HepG2 (cell line): ENCODE measurements around the gene ERC1. TPM values are rescaled to one million over a fixed set of nuclear protein-coding genes. Genes with fewer than 3 reads are reported as not detected.

Experiments
- ATAC-seq: fragments of 200-7000 bp; cut with Tn5 transposase; 3 replicates; pipeline ENCODE4 v1.9.1; 2020; ENCODE audit warnings: mild to moderate bottlenecking, moderate library complexity
- BruUV-seq: library from RNA; stranded (reverse); fragments of 400-500 nt; replicated peaks from 2 replicates; lab custom pipeline; 2021; lab: Mats Ljungman, UMichigan
- CTCF ChIA-PET: fragments of 300-600 bp; formaldehyde crosslinking; extraction: SDS; loops from one replicate; lab custom pipeline; 2021; ENCODE audit warnings: low total read pairs, inconsistent platforms, low intra/inter-chr PET ratio; lab: Yijun Ruan, JAX
- POLR2A ChIA-PET: fragments of 350-600 bp; sonication (Branson Sonifier 250); formaldehyde crosslinking; loops from one replicate; lab custom pipeline; 2020; ENCODE audit warnings: antibody characterized with exemption, inconsistent platforms; lab: Yijun Ruan, JAX
- DNase-seq: peaks from one replicate; pipeline ENCODE4 v3.0.0-alpha.2; 2015; ENCODE audit warnings: low spot score
- FAIRE-seq: peaks from 3 replicates; lab custom pipeline; 2011; peaks lifted over from hg19 to GRCh38; lab: Jason Lieb, UNC
- H2AFZ ChIP-seq: one replicate; pipeline ENCODE4 v1.6.1; 2011; ENCODE audit warnings: low read length, inconsistent platforms
- H3K27ac ChIP-seq: fragments of 300-600 bp; 3 replicates; pipeline ENCODE4 v1.8.0; 2011; ENCODE audit warnings: mixed run types, mild to moderate bottlenecking, mixed read lengths, low read length, inconsistent platforms; ENCODE audit not compliant: insufficient read depth; ENCODE audit errors: extremely low read length
- H3K27me3 ChIP-seq, 2 experiments: fragments of 200-600 bp in 1 of 2; 2 replicates in 1 of 2; 3 replicates in 1 of 2; pipeline versions ENCODE4 v1.6.0 to v1.8.0; 2011; ENCODE audit warnings: low read length in 2 of 2, mild to moderate bottlenecking in 2 of 2, moderate library complexity in 2 of 2, inconsistent platforms in 1 of 2; ENCODE audit not compliant: insufficient read depth in 2 of 2, control insufficient read depth in 1 of 2
- H3K36me3 ChIP-seq, 2 experiments: fragments of 200-600 bp in 1 of 2; replicated peaks in 1 of 2; 2 replicates in 1 of 2; 3 replicates in 1 of 2; pipeline versions ENCODE4 v1.5.1 to v1.8.0; 2011; ENCODE audit warnings: low read length in 2 of 2, inconsistent platforms in 1 of 2; ENCODE audit not compliant: insufficient read depth in 2 of 2, control insufficient read depth in 1 of 2
- H3K4me1 ChIP-seq: 2 replicates; pipeline ENCODE4 v1.5.1; 2012; ENCODE audit warnings: low read length, inconsistent platforms; ENCODE audit not compliant: insufficient read depth
- H3K4me2 ChIP-seq: 2 replicates; pipeline ENCODE4 v1.6.0; 2011; ENCODE audit warnings: low read depth, low read length, inconsistent platforms
- H3K4me3 ChIP-seq, 3 experiments: fragments of 200-600 bp in 1 of 3; sonication (generic), shearing (Covaris generic) in 1 of 3; replicated peaks in 1 of 3; 2 replicates each; pipeline ENCODE4 v1.5.1; 2011 to 2016; ENCODE audit warnings: low read length in 3 of 3, inconsistent platforms in 2 of 3, low read depth in 2 of 3, mild to moderate bottlenecking in 2 of 3, control low read depth in 1 of 3, mixed read lengths in 1 of 3; ENCODE audit not compliant: insufficient read depth in 1 of 3
- H3K79me2 ChIP-seq: one replicate; pipeline ENCODE4 v1.6.1; 2011; ENCODE audit warnings: low read length, inconsistent platforms; ENCODE audit not compliant: insufficient read depth
- H3K9ac ChIP-seq: 2 replicates; pipeline ENCODE4 v1.6.0; 2011; ENCODE audit warnings: mild to moderate bottlenecking, low read depth, low read length, inconsistent platforms; ENCODE audit not compliant: insufficient read depth
- H3K9me3 ChIP-seq: 2 replicates; pipeline ENCODE4 v1.5.1; 2012; ENCODE audit warnings: mild to moderate bottlenecking, low read length
- H4K20me1 ChIP-seq: 2 replicates; pipeline ENCODE4 v1.6.0; 2011; ENCODE audit warnings: inconsistent platforms, mild to moderate bottlenecking, low read length, moderate library complexity; ENCODE audit not compliant: insufficient read depth
- FOXJ3 ChIP-seq: sonication (generic); formaldehyde crosslinking; IDR thresholded peaks from 2 replicates; pipeline ENCODE4 v1.4.0; 2020; ENCODE audit warnings: missing genetic modification reagents, mild to moderate bottlenecking, borderline replicate concordance
- KDM4B ChIP-seq: sonication (generic); formaldehyde crosslinking; IDR thresholded peaks from 2 replicates; pipeline ENCODE4 v1.4.0; 2020; ENCODE audit warnings: missing genetic modification reagents
- NONO ChIP-seq, 2 experiments: fragments of 450-650 bp in 1 of 2; sonication (generic) in 1 of 2; formaldehyde crosslinking in 1 of 2; IDR thresholded peaks in 1 of 2; conservative IDR thresholded peaks in 1 of 2; 2 replicates each; pipeline versions ENCODE4 v1.6.1 to v1.8.0; 2017 to 2022; ENCODE audit warnings: mild to moderate bottlenecking in 1 of 2, missing genetic modification reagents in 1 of 2, moderate library complexity in 1 of 2
- PTBP1 ChIP-seq: fragments of 200-400 bp; formaldehyde crosslinking; IDR thresholded peaks from 2 replicates; pipeline ENCODE4 v1.6.1; 2018; ENCODE audit warnings: low read length, low read depth; ENCODE audit not compliant: poor library complexity, severe bottlenecking
- SMC3 ChIP-seq: IDR thresholded peaks from 2 replicates; pipeline ENCODE4 v1.6.1; 2011; ENCODE audit warnings: low read length, improper control_type of control experiment
- STAG1 ChIP-seq: sonication (generic); formaldehyde crosslinking; IDR thresholded peaks from 2 replicates; pipeline ENCODE4 v1.4.0; 2020; ENCODE audit warnings: missing genetic modification reagents
- SYNCRIP ChIP-seq: fragments of 200-400 bp; formaldehyde crosslinking; IDR thresholded peaks from 2 replicates; pipeline ENCODE4 v1.6.1; 2018; ENCODE audit warnings: mild to moderate bottlenecking, low read depth, low read length; ENCODE audit not compliant: insufficient read depth
- ZBTB7B ChIP-seq: sonication (generic); formaldehyde crosslinking; IDR thresholded peaks from 2 replicates; pipeline ENCODE4 v1.4.0; 2020; ENCODE audit warnings: missing genetic modification reagents
- ZFP36L1 ChIP-seq: sonication (generic); formaldehyde crosslinking; IDR thresholded peaks from 2 replicates; pipeline ENCODE4 v1.8.0; 2022; ENCODE audit warnings: mild to moderate bottlenecking, missing genetic modification reagents, moderate library complexity
- ZFX ChIP-seq: sonication (generic); formaldehyde crosslinking; IDR thresholded peaks from 2 replicates; pipeline ENCODE4 v1.4.0; 2020; ENCODE audit warnings: mild to moderate bottlenecking, low read depth, missing genetic modification reagents, moderate library complexity
- ZNF234 ChIP-seq: sonication (generic); formaldehyde crosslinking; conservative IDR thresholded peaks from 2 replicates; pipeline ENCODE4 v1.5.1; 2020; ENCODE audit warnings: mild to moderate bottlenecking, missing genetic modification reagents
- ZNF468 ChIP-seq: sonication (generic); formaldehyde crosslinking; IDR thresholded peaks from 2 replicates; pipeline ENCODE4 v1.8.0; 2022; ENCODE audit warnings: mild to moderate bottlenecking, moderate library complexity, missing genetic modification reagents
- ZNF703 ChIP-seq: sonication (generic); formaldehyde crosslinking; IDR thresholded peaks from 2 replicates; pipeline ENCODE4 v1.5.1; 2020; ENCODE audit warnings: missing genetic modification reagents, mild to moderate bottlenecking, moderate library complexity, borderline replicate concordance
- WGBS: methylation state at CpG from one replicate; pipeline ENCODE4 v1.1.6; 2017; ENCODE audit warnings: low lambda C conversion rate; 5-methylcytosine and 5-hydroxymethylcytosine counted together
- in situ Hi-C: cut with HindIII; loops from 2 replicates; pipeline ENCODE4 v1.10.0; 2017; ENCODE audit warnings: low pct_unique_long_range_greater_than_20kb; ENCODE audit not compliant: extremely low pct_ligation_motif_present
- intact Hi-C: fragments of 100-400 bp; cut with micrococcal nuclease; formaldehyde crosslinking; loops from one replicate; pipeline ENCODE4 v1.10.0; 2022; ENCODE audit not compliant: unreplicated experiment
- polyA plus RNA-seq, 8 experiments: library from polyadenylated mRNA; depleted of rRNA in 3 of 8; stranded (reverse) in 7 of 8; unstranded in 1 of 8; fragments of >200 nt; fragmentation: Illumina TruSeq in 4 of 8; extraction: Trizol in 4 of 8; gene quantifications; 2 replicates each; pipeline versions ENCODE4 v1.2.1 to v1.2.3, GENCODE V29; 2011 to 2016; ENCODE audit warnings: low read depth in 4 of 8, missing spikeins in 1 of 8, mixed read lengths in 1 of 8; ENCODE audit not compliant: insufficient read depth in 1 of 8
- total RNA-seq, 5 experiments: library from RNA; depleted of rRNA; stranded (reverse); fragments of >200 nt; fragmentation: Illumina TruSeq; extraction: Trizol; gene quantifications; 2 replicates each; pipeline ENCODE4 v1.2.3, GENCODE V29; 2016; ENCODE audit warnings: low read depth in 1 of 5
- TF ChIP-seq, protein P1 (sequence below): sonication (generic); formaldehyde crosslinking; IDR thresholded peaks from 2 replicates; pipeline ENCODE4 v1.5.1; 2020; ENCODE audit warnings: missing genetic modification reagents, mild to moderate bottlenecking, borderline replicate concordance
- TF ChIP-seq, protein P2 (sequence below): sonication (generic); formaldehyde crosslinking; IDR thresholded peaks from 2 replicates; pipeline ENCODE4 v1.4.0; 2020; ENCODE audit warnings: mild to moderate bottlenecking, missing genetic modification reagents, borderline replicate concordance
- TF ChIP-seq, protein P3 (sequence below): IDR thresholded peaks from 2 replicates; pipeline ENCODE4 v1.6.1; 2016
- TF ChIP-seq, protein P4 (sequence below): sonication (generic); formaldehyde crosslinking; IDR thresholded peaks from 2 replicates; pipeline ENCODE4 v1.5.0; 2020; ENCODE audit warnings: mild to moderate bottlenecking, missing genetic modification reagents, moderate library complexity

The ERC1 gene
- total and polyA plus RNA-seq, 2 of the 13 experiments (the other 11 are each of a cell fraction or from before 2014, with no cell fraction given): 6.1 to 12.4 TPM

DNA sequence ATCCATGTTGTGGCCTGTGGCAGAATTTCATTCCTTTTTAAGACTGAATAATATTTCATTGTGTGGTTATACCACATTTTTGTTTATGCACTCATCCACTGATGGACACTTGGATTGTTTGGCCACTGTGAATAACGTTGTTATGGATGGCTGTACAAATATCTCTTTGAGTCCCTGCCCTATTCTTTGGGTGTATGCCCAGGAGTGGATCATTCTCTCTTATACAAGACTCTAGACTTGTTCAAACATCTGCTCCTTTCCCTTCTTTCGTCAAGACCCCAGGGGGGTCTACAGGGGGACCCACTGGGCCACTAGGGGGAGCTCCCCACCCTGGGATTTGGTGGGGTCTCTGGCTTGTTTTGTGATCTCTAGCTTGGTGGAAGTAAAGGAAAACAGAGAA, 526.0 kb downstream of the ERC1 start:
- Histone ChIP-seq H3K4me2 (no peak overlapping the region), H3K9me3 (no peaks in the 10 kb centered on the region), H3K79me2 (no peaks in the 10 kb centered on the region), H3K4me1 (peaks cover 24% of the 10 kb centered on the region), H3K27ac (no peak overlapping the region), H4K20me1 (no peaks in the 10 kb centered on the region; the same call in 1 of the 2 replicates), H3K36me3 (no peaks in the 10 kb centered on the region), H3K9ac (no peak overlapping the region), H3K27me3 (no peaks in the 10 kb centered on the region; a peak in 1 of 5 replicates), H2AFZ (no peak overlapping the region), H3K4me3 (no peak overlapping the region)
- DNase-seq: peak; percentile 10
- intact Hi-C loops: loop anchor here (1.0 to 5.0 kb wide), 2 partner anchors 66 to 400 kb away; no protein-coding TSS in a partner anchor
- ChIA-PET POLR2A (no interaction called here), CTCF (no interaction called here)
- in situ Hi-C loops: loop anchor here (5.0 kb wide), 1 partner anchor 75 kb away; the partner anchor contains the start of gene FBXL14
- no peak for FAIRE-seq
- 0% methylated on average over 2 of the region's 2 CpGs for WGBS
- peak; percentile 47; the same call in 1 of the 3 replicates for ATAC-seq
- no TSS peak for BruUV-seq
- TF ChIP-seq ZFX: no peak
- TF ChIP-seq NONO (IDR thresholded peaks at IDR 0.05): no peak
- TF ChIP-seq NONO (CRISPR knock-in tag; conservative IDR thresholded peaks at IDR 0.05): no peak
- TF ChIP-seq, protein P1, sequence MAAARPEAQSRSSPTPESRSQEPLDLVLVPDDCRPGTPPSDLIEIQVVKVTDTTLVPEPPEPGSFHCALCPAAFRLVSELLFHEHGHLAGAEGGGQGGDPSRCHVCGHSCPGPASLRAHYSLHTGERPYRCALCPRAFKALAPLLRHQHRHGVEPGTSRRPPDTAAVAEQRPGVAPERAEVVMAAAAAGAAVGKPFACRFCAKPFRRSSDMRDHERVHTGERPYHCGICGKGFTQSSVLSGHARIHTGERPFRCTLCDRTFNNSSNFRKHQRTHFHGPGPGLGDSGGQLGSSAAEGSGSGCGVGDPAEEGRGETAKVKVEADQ (CRISPR knock-in tag): no peak
- TF ChIP-seq ZNF703: no peak
- peak; percentile 74; the same call in 1 of the 2 replicates for TF ChIP-seq ZBTB7B (CRISPR knock-in tag)
- TF ChIP-seq STAG1 (CRISPR knock-in tag): peak; percentile 43; the same call in 1 of the 2 replicates
- peak; percentile 21; the same call in 1 of the 2 replicates for TF ChIP-seq SMC3
- TF ChIP-seq, protein P2, sequence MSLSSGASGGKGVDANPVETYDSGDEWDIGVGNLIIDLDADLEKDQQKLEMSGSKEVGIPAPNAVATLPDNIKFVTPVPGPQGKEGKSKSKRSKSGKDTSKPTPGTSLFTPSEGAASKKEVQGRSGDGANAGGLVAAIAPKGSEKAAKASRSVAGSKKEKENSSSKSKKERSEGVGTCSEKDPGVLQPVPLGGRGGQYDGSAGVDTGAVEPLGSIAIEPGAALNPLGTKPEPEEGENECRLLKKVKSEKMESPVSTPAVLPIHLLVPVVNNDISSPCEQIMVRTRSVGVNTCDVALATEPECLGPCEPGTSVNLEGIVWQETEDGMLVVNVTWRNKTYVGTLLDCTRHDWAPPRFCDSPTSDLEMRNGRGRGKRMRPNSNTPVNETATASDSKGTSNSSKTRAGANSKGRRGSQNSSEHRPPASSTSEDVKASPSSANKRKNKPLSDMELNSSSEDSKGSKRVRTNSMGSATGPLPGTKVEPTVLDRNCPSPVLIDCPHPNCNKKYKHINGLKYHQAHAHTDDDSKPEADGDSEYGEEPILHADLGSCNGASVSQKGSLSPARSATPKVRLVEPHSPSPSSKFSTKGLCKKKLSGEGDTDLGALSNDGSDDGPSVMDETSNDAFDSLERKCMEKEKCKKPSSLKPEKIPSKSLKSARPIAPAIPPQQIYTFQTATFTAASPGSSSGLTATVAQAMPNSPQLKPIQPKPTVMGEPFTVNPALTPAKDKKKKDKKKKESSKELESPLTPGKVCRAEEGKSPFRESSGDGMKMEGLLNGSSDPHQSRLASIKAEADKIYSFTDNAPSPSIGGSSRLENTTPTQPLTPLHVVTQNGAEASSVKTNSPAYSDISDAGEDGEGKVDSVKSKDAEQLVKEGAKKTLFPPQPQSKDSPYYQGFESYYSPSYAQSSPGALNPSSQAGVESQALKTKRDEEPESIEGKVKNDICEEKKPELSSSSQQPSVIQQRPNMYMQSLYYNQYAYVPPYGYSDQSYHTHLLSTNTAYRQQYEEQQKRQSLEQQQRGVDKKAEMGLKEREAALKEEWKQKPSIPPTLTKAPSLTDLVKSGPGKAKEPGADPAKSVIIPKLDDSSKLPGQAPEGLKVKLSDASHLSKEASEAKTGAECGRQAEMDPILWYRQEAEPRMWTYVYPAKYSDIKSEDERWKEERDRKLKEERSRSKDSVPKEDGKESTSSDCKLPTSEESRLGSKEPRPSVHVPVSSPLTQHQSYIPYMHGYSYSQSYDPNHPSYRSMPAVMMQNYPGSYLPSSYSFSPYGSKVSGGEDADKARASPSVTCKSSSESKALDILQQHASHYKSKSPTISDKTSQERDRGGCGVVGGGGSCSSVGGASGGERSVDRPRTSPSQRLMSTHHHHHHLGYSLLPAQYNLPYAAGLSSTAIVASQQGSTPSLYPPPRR (CRISPR knock-in tag): no peak
- no peak for TF ChIP-seq ZNF468 (CRISPR knock-in tag)
- no peak for TF ChIP-seq FOXJ3 (CRISPR knock-in tag)
- no peak for TF ChIP-seq SYNCRIP
- no peak for TF ChIP-seq KDM4B
- TF ChIP-seq, protein P3, sequence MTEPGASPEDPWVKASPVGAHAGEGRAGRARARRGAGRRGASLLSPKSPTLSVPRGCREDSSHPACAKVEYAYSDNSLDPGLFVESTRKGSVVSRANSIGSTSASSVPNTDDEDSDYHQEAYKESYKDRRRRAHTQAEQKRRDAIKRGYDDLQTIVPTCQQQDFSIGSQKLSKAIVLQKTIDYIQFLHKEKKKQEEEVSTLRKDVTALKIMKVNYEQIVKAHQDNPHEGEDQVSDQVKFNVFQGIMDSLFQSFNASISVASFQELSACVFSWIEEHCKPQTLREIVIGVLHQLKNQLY: no peak
- TF ChIP-seq ZFP36L1 (CRISPR knock-in tag): no peak
- no peak for TF ChIP-seq ZNF234 (CRISPR knock-in tag)
- no peak for TF ChIP-seq PTBP1
- TF ChIP-seq, protein P4, sequence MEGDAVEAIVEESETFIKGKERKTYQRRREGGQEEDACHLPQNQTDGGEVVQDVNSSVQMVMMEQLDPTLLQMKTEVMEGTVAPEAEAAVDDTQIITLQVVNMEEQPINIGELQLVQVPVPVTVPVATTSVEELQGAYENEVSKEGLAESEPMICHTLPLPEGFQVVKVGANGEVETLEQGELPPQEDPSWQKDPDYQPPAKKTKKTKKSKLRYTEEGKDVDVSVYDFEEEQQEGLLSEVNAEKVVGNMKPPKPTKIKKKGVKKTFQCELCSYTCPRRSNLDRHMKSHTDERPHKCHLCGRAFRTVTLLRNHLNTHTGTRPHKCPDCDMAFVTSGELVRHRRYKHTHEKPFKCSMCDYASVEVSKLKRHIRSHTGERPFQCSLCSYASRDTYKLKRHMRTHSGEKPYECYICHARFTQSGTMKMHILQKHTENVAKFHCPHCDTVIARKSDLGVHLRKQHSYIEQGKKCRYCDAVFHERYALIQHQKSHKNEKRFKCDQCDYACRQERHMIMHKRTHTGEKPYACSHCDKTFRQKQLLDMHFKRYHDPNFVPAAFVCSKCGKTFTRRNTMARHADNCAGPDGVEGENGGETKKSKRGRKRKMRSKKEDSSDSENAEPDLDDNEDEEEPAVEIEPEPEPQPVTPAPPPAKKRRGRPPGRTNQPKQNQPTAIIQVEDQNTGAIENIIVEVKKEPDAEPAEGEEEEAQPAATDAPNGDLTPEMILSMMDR (CRISPR knock-in tag): peak; percentile 47
